ENCODE measurements around the gene OR1I1. TPM values are rescaled to one million over a fixed set of nuclear protein-coding genes. Genes with fewer than 3 reads are reported as not detected.

The OR1I1 gene
- total RNA-seq, 1 experiment from 2014 or later: not detected

GRCh38 chr19:15142313-15142712, 60.3 kb downstream of the OR1I1 start:
- no peak overlapping the region for H3T11ph ChIP-seq (ENCODE audit: low read length)
- H3K9me3 ChIP-seq (ENCODE audit: control insufficient read depth, low read depth, low read length): no peaks in the 10 kb centered on the region
- no peak overlapping the region for H3K18ac ChIP-seq (ENCODE audit: insufficient read length, low read depth, low read length)
- no peak overlapping the region for H4K91ac ChIP-seq (ENCODE audit: insufficient read length, low read depth, low read length)
- Mint-ChIP-seq H3K27ac (no peak overlapping the region), H3K4me1 (peaks cover 2 to 6% of the 10 kb centered on the region in 2 experiments; a peak in 3 of 4 replicates), H3K9me3 (peaks cover 15 to 19% of the 10 kb centered on the region in 2 experiments), H3K27me3 (ENCODE audit: low read depth) (peaks cover 20% of the 10 kb centered on the region), H3K4me3 (no peak overlapping the region), H3K36me3 (ENCODE audit: insufficient read depth in 1 of 3, low read depth in 3 of 3) (no peaks in the 10 kb centered on the region)
- no peak overlapping the region for H3K14ac ChIP-seq (ENCODE audit: insufficient read depth, low read length)
- H4K5ac ChIP-seq (ENCODE audit: insufficient read length, low read depth, low read length): no peak overlapping the region
- no peaks in the 10 kb centered on the region for H4K20me1 ChIP-seq (ENCODE audit: control insufficient read depth, insufficient read depth, insufficient read length)
- no CpG with 5 or more reads among the region's 5 CpGs for WGBS (ENCODE audit: extremely low coverage, insufficient read length, low lambda C conversion rate)
- no peak overlapping the region for H2BK15ac ChIP-seq (ENCODE audit: low read depth, low read length)
- H3K23ac ChIP-seq (ENCODE audit: insufficient read length, low read depth, low read length): no peak overlapping the region
- H3K56ac ChIP-seq (ENCODE audit: insufficient read length, low read depth, low read length): no peak overlapping the region
- no peak overlapping the region for H3K27ac ChIP-seq (ENCODE audit: insufficient read length, low read depth, low read length)
- no peak overlapping the region for H4K8ac ChIP-seq (replicated peaks; ENCODE audit: insufficient read length, low read depth, low read length)
- TF ChIP-seq, protein P1, sequence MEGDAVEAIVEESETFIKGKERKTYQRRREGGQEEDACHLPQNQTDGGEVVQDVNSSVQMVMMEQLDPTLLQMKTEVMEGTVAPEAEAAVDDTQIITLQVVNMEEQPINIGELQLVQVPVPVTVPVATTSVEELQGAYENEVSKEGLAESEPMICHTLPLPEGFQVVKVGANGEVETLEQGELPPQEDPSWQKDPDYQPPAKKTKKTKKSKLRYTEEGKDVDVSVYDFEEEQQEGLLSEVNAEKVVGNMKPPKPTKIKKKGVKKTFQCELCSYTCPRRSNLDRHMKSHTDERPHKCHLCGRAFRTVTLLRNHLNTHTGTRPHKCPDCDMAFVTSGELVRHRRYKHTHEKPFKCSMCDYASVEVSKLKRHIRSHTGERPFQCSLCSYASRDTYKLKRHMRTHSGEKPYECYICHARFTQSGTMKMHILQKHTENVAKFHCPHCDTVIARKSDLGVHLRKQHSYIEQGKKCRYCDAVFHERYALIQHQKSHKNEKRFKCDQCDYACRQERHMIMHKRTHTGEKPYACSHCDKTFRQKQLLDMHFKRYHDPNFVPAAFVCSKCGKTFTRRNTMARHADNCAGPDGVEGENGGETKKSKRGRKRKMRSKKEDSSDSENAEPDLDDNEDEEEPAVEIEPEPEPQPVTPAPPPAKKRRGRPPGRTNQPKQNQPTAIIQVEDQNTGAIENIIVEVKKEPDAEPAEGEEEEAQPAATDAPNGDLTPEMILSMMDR (conservative IDR thresholded peaks at IDR 0.05): no peak
- no peak overlapping the region for H2BK20ac ChIP-seq (ENCODE audit: low read depth, low read length, poor library complexity, severe bottlenecking)
- H3K23me2 ChIP-seq (ENCODE audit: insufficient read length, low read depth, low read length, poor library complexity, severe bottlenecking): no peaks in the 10 kb centered on the region
- no peak overlapping the region for H2AK5ac ChIP-seq (ENCODE audit: insufficient read length, low read length)
- no peak overlapping the region for H2BK5ac ChIP-seq (ENCODE audit: insufficient read length, low read length)
- no peak overlapping the region for H3K4me2 ChIP-seq (ENCODE audit: insufficient read depth, insufficient read length, low read length)
- no peaks in the 10 kb centered on the region for H3K4me1 ChIP-seq (ENCODE audit: insufficient read depth, low read length)
- no peak overlapping the region for H2BK120ac ChIP-seq (ENCODE audit: low read depth, low read length, poor library complexity, severe bottlenecking)
- no peak overlapping the region for H3K4ac ChIP-seq (ENCODE audit: low read depth, low read length)
- H2BK12ac ChIP-seq (ENCODE audit: insufficient read length, low read depth, low read length): no peak overlapping the region
- no peak overlapping the region for H2AFZ ChIP-seq (ENCODE audit: low read length)
- H3K79me2 ChIP-seq (ENCODE audit: insufficient read depth, low read length): no peaks in the 10 kb centered on the region
- no peak overlapping the region for H3K9ac ChIP-seq (ENCODE audit: extremely low read depth, insufficient read length, low read length)
- no peak for DNase-seq
- H3K27me3 ChIP-seq (ENCODE audit: insufficient read depth, low read length): no peaks in the 10 kb centered on the region
- H3K79me1 ChIP-seq (ENCODE audit: insufficient read depth, low read depth, low read length, poor library complexity, severe bottlenecking): no peaks in the 10 kb centered on the region

Other genes starting within 250 kb of the OR1I1 start
- not detected in 2 replicates for gene OR7A5, start 247.0 kb upstream of the OR1I1 start, total RNA-seq (2021)
- not detected in 2 replicates for gene OR7C1, start 247.0 kb upstream of the OR1I1 start, total RNA-seq (2021)
- gene OR7A10, start 233.3 kb upstream of the OR1I1 start, total RNA-seq (2021): not detected in 2 replicates
- not detected in 2 replicates for gene OR7A17, start 196.1 kb upstream of the OR1I1 start, total RNA-seq (2021)
- gene OR7C2, start 140.7 kb upstream of the OR1I1 start, total RNA-seq (2021): not detected in 2 replicates
- 5.9 and 8.3 TPM in 2 replicates for gene SLC1A6, start 102.3 kb upstream of the OR1I1 start, total RNA-seq (2021)
- gene CASP14, start 32.7 kb upstream of the OR1I1 start, total RNA-seq (2021): not detected in 2 replicates
- gene SYDE1, start 25.2 kb downstream of the OR1I1 start, total RNA-seq (2021): 19.3 and 21.4 TPM in 2 replicates
- 164 and 165 TPM in 2 replicates for gene NOTCH3, start 118.8 kb downstream of the OR1I1 start, total RNA-seq (2021)
- 26.7 and 27.4 TPM in 2 replicates for gene EPHX3, start 150.2 kb downstream of the OR1I1 start, total RNA-seq (2021)